SU-DHL-6 (cell line): Measurements from ENCODE around the gene CSF2RB.

Experiments
- CTCF ChIP-seq: fragments of 200-600 bp; sonication (generic); IDR thresholded peaks from one replicate; pipeline ENCODE4 v1.5.1; 2017; ENCODE audit warnings: antibody characterized with exemption, mild to moderate bottlenecking, low read length, moderate library complexity; ENCODE audit not compliant: insufficient read depth, poor library complexity, severe bottlenecking
- EZH2phosphoT487 ChIP-seq: fragments of 200-600 bp; sonication (generic), shearing (Covaris generic); conservative IDR thresholded peaks from 2 replicates; pipeline ENCODE4 v1.6.1; 2018; ENCODE audit warnings: mild to moderate bottlenecking, antibody characterized with exemption, low read length, moderate library complexity, mixed read lengths

GRCh38 chr22:36887162-36887561 lies 26.3 kb upstream of the CSF2RB start:
- TF ChIP-seq CTCF, result no peak
- TF ChIP-seq EZH2phosphoT487, result no peak
